Central memory CD4-positive, alpha-beta T cell (primary cell): ENCODE results near the gene DCXR.
A peak's percentile ranks its signal among the peaks of the same experiment; 100 is the strongest.

ENCODE experiments used
- DNase-seq: peaks from one replicate; pipeline ENCODE4 v3.0.0; 2022
- total RNA-seq, 3 experiments: gene quantifications; one replicate each; lab custom pipeline; 2026; lab: John Stamatoyannopoulos, UW

The DCXR gene
- total RNA-seq: 15.8 to 20.5 (median 19.2) reads per million in 3 experiments

DNA sequence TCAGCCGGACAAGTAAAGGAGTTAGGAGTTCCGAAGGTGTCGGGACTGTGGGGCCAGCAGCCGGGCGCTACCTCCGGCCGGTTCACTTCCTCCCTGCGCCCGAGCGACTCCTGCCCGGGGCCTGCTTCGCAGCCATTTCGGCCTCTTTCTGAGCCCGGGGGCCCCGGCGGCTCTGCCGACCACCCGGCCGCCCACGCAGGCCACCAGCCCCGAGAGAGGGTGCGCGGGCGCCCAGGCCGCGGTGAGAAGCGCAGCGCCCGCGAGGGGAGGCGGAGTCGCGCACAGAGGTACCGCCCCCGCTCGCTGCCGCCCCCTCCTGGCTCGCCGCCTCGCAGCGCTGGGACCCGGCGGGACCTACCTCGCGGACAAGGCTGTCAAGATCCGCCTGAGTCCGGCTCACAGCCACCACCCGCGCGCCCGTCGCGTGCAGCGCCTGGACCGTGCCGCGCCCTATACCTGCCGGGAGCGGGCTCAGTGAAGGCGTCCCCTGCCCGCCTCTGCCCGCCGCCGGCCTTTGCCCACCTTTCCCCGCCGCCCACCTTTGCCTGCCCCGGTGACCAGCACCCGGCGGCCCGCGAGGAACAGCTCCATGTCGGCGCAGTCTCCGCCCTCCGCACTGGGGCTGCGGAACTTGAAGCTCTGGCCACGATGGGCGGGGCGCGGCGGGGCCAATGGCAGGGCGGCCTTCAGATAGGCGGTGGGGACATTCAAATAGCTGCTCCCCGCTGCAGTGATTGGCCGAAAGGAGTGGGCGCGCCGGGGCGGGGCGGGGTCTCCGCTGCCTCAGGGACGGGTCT lies at the start of gene DCXR:
DCXR (minus strand) TSS at position 606 of the 797 bp plus-strand sequence; CDS start at position 591, 15 bp downstream.
- peak; percentile 93 for DNase-seq

DNA sequence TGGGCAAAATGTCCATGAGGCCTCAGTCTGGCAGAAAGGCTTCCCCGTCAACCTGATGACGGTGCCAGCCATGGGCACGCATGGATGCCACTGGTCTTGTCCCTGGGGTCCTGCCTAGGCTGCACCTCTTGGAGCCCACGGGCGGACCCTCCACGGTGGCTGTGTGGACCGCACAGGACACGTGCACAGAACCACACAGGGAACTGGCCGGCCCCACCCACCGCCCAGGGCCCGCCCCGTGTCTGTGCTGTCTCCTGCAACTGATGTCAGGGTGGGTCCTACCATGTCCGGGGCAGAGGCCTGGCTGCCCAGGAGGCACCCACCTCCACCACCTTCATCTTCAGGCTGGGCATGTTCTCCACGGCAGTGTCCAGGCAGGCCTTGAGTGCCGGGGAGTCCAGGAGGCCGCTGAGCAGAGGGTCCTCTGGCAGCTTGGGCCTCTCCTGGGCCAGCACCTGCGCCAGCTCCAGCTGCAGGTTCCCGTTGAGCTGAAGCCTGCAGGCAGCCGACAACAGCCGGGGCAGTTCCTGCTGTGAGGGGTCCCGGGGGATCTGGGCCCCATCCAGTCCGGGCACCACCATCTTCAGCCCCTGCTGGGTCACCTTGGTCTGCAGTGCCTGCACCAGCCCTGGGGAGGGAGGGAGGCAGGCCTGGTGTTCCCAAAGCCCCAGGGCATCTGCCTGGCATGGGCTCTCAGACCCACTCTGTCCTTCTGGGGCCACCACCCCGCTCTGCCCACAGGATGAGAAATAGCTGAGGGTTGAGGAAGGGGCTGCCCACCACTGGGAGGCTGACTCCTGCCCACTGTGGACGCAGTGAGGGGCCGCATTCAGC lies 48.7 kb upstream of the DCXR start:
- DNase-seq: no peak

DNA sequence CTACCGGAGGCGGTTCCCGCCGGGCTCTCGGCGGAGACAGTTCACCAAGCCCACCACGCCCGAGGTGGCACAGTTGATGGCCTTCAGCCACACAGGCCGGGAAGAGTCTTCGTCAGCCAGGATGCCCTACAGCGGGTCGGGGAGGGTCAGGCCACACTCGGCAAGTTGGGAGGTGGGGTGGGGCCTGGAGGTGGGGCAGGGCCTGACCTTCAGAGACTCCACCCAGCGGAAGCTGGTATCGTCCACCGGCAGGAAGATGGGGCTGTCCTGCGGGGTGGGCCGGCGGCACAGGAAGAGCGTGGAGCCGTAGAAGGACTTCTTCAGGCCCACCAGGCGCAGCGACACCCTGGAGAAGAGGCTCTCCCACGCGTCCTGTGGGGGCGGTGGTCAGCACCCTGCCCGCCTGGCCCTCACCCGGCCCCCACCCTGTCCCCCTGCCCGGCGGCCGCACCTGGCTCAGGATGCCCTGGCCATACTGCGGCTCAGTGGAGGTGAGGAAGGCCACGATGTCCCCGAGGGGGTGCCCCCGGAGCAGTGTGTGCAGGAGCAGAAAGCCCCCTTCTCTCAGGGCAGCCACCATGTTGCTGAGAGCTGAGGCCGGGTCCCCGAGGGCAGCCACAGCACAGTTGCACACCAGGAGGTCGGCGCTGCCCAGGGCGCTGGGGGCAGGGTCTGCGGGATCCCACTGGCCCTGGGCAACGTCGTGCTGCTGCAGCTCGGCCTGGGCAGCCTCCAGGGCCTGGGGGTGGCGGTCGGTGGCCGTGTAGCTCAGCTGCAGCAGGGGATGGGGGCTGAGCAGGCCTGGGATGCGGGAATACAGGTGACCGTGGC lies 47.7 kb upstream of the DCXR start:
- no peak for DNase-seq

DNA sequence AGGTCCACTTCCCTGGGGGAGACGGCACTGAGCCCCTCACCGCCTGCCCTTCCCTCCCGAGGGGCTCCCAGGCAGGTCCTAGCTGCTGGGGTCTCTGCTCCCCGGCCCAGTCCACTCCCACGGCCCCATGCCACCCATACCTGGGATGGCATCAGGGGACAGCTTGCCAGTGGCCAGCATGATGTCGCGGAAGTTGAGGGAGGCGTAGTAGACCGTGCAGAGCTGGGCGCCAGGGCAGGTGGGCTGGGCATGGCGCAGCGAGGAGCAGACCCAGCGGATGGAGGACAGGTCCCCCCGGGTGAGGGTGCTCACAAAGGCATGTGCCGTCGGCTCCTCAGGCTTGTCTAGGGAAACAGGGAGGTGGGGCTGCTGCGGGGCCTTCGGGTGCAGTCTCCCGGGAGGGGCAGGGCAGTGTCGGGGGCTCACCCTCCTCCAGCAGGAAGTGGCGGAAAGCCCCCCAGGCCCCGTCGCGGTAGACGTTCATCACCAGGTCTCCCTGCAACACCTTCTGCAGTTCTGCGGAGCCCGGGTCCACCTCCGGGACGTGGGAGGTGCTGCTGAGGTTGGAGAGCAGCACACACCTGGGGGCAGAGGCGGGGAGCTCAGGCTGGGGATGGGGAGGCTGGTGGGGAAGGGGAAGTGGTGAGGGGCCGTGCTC lies 47.0 kb upstream of the DCXR start:
- no peak for DNase-seq

DNA sequence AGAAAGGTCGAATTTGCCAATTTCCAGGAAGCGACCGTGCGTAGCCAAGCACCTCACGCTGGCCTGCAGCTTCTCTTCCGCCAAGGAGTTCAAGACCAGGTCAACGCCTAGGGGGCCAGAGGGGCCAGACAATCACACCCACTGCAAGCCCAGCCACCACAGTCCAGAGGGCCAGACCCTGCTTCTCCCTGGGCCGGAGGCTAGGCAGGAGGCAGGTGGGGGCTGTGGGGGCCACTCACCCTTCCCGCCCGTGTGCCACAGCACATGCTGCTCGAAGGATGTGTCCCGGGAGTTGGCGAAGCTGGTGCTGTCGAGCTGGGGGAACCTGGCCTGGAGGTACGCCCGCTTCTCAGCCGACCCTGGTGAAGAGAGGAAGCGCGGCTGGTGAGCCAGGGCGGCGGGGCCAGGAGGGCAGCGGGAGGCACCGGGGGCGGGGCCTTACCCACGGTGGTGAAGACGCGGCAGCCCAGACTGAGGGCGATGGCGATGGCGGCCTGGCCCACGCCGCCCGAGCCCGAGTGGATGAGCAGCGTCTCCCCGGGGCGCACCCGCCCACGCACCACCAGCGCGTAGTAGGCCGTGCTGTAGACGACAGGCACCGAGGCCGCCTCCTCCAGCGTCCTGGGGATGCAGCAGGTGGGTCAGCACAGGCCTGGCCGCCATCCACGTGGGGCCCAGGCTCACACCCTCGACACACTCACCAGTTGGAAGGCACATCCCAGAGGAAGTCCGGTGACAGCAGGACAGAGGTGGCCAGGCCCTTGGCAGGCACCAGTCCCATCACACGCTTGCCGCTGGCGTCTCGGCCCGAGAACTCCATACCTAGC lies 46.2 kb upstream of the DCXR start:
- no peak for DNase-seq

DNA sequence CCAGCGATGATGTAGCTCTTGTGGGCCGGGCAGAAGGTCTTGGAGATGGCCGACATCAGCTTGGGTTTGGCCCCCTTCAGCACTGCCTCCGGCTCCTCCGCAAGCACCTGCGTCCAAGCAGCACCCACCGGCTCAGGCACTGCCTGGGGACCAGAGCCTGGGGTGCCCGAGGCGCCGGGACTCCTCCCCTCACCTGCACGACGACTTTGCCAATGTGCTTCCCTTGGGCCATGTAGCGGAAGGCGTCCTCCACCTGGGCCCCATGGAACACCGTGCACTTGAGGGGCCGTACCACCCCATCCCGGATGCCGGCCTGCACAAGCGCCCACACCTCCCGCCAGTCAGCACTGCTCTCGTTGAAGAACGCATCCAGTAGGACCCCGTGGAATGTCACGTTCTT lies 45.5 kb upstream of the DCXR start:
- no peak for DNase-seq

DNA sequence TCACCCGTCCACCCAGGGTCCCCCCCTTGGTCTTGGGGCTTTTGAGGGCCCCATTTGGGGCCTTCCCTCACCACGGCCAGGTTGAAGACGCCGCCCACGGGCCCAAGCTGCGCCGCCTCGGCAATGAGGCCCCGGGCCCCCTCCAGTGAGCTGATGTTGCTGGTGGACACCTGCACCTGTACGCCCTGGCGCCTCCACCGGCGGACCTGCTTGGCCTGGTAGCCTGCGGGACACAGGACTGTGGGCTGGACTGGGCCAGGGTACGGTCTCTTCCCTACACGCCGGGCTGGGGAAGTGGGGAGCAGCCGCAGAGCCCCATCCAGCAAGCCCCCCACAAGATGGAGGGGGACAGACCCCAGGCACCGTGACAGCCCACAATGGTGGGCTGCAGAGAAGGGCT lies 45.0 kb upstream of the DCXR start:
- DNase-seq: no peak

DNA sequence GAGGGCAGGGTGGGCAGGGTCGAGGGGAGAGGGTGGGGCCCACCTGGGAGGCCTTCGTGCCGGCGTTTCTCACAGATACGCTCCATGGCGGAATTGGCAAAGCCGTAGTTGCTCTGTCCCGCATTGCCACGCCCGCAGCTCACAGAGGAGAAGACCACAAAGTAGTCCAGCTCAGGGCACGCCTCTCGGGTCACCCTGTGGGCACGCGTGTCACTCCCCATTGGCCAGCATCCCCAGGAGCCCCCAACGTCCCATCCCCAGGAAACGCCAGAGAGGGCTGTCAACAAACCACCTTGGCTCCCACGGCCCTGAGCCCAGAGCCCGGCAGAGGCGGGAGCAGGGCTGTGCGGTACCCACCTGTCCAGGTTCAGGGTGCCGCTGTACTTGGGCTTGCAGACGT lies 44.5 kb upstream of the DCXR start:
- DNase-seq: no peak

DNA sequence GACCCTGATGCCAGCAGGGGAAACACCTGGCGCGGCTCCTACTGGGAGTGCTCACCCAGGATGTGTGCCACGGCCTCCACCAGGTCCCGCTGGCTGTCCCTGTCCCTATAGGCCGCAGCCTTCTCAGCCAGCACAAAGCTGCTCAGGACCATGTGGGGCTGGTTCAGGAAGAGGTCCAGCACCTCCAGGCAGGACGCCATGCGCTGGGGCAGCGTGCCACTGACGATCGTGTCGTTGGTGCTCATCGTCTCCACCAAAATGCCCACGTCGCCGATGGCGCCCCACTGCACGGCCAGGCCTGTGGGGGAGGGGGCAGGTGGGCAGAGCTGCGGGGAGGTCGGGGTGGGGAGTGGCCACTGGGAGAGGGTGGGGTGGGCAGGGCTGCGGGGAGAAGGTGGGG lies 44.0 kb upstream of the DCXR start:
- DNase-seq: no peak

DNA sequence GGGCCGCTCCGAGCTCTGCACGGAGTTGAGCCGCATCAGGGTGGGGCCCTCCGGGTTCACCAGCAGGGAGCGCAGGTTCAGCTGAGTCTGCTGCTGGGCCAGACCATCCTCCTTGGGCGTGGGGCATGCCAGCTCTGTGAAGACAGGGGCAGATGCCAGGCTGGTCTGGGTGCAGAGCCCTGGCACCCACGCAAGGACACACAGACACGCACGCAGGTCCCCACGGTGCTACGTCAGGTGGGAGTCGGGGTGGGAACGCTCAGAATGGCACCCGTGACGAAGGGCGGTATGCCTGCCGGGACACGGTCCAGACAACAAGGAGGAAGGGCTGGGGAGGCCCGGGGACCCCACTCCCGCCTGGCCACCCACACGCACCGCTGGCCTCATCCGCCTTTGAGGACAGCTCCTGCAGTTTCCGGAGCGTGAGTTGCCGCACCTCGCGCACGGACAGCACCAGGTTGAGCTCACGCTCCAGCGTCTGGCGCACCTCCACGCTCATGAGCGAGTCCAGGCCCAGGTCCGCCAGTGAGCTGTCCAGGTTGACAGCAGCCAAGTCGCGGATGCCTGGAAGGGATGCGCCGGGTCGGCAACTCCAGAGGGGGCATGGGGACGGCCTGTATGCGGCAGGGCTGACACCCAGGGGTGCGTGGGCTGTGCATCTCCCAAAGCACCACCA lies 43.4 kb upstream of the DCXR start:
- no peak for DNase-seq

DNA sequence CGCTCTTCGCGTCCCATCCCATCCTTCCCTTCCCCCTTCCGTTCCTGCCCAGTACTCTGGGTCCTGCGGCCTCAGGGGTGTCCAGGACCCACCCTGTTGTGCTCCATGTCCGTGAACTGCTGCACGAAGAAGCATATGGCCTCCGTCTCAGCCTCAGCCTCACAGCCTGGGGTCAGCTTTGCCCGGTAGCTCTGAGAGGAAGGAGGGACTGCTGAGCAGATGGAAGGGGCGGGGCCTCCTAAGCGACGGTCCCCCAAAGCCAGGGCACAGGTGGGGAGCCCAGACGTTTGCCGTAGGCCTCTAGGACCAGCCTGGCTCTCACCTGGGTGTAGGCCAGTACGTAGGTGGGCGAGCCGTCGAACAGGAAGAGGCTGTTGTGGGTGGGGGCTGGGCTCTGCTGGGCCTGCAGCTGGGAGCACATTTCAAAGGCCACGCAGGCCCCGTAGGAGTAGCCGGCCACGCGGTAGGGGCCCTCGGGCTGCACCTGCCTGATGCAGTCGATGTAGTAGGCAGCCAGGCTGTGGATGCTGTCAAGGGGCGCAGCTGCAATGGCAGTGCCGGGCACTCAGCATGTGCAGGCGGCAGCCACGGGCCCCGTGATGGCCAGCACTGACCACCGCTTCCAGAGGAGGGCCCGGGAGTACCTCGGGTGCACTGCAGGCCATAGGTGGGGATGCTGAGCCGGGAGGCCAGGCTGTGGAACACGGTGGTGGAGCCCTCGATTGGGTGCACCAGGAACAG lies 42.7 kb upstream of the DCXR start:
- no peak for DNase-seq

DNA sequence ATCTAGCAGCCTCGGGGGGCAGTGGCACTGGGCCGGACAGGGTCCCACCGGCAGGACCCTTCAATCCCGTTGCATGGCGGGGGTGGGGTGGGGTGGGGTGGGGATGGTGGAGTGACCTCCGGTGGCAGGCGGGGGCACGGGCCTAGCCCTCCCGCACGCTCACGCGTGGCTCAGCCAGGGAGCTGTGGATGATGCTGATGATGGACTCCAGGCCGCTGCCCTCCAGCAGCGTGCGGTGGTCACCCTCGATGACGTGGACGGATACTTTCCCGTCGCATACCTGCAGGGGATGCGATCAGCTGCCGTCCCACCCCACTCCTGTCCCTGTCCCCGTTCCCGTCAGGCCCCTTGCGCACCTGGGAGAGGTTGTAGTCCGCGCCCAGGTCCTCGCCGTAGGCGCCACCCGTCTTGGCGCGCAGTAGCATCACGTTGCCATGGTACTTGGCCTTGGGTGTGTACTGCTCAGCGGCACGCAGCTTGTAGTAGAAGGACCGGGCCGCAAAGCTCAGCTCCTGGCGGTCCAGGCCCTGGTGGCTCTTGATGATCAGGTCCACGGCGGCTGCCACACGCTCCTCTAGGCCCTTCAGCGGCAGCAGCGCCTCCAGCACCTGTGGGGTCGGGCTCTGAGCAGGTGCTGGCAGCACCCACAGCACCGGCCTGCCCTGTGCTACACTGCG lies 41.6 kb upstream of the DCXR start:
- DNase-seq: no peak

DNA sequence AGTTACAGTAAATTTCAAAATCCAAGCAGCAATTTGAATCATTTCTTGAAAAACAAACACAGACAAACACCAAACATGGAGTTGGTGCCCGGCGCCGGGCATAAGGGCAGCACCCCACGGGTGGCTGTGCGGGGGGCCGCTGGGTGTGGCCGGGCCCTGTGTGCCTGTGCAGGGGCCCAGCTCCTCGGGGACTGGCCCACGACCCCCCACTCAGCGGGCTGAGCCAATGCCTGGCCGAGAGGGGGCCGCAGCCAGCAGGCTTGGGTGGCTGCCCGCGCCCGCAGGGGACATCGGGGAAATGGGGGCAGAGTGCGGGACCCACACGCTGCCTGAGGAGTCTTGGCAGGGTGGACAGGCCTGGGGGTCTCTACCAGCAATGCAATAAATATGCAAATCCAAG lies 40.9 kb upstream of the DCXR start:
- no peak for DNase-seq

DNA sequence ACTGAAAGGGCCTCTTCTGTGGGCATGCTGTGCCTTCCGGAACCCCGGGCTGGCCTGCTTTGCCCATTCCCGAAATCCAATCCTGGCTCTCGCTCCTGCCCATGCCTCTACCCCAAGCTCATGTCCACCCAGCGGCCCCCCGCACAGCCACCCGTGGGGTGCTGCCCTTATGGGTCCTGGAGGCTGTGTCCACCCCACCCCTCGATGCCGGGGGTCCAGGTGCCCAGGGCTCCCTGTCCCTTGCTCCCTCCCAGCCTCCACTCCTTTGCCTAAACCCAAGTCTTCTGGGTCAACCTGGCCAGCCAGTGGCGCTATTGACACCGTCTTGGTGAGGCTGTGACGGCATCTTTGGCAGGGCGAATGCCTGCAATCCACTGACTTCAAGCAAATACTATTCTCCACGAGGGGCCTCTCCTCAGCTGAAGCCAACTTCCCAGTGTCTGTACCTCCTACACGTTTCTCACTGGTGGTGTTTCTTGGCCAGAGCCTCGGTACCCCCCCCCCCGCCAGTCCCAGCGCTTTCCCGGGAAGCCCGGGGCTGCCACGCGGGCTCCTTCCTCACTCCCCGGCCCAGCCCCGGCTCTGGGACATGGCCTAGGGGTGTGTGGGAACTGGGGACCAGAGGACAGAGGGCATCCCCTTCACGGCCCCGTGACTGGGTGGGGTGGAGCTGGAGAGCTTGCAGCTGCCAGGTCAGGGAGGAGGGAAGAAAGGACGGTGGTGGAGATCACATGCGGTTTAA lies 40.3 kb upstream of the DCXR start:
- DNase-seq: no peak

DNA sequence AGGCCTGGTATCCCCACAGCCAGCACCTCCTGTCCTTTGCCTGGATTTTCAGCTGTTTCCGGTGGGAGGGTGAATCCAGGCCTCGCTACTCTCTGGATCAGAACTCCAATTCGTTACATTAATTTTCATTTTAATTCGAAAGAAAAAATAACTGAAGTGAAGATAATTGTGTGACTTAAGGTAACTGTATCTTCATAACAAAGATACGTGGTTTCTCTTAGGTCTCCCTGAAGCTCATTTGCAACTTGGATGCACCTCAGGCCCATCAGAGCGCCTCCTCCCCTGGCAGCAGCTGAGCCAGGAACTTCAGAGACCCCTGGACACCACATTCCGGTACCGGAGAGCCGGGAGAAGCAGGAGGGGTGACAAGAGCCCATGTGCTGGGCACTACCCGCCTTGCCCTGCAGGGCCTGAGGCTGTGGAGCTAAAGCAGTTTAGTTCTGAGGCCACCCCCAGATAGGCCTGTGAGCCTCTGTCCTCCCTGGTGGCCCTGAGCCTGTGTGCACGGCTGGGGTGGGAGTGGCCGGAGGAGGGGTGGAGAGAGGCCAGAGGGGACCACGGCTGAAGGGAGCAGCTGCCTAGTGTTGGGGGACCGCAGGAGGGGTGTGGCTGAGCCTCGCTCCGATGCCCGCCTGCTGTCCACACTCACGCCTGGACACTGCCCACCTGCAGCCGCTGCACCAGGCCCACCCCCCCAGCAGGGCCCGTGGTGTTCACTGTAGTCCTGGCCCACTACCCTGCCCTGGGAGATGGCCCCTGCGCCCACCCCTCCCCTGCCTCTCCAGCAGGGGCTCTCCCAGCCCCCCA lies 39.5 kb upstream of the DCXR start:
- no peak for DNase-seq

DNA sequence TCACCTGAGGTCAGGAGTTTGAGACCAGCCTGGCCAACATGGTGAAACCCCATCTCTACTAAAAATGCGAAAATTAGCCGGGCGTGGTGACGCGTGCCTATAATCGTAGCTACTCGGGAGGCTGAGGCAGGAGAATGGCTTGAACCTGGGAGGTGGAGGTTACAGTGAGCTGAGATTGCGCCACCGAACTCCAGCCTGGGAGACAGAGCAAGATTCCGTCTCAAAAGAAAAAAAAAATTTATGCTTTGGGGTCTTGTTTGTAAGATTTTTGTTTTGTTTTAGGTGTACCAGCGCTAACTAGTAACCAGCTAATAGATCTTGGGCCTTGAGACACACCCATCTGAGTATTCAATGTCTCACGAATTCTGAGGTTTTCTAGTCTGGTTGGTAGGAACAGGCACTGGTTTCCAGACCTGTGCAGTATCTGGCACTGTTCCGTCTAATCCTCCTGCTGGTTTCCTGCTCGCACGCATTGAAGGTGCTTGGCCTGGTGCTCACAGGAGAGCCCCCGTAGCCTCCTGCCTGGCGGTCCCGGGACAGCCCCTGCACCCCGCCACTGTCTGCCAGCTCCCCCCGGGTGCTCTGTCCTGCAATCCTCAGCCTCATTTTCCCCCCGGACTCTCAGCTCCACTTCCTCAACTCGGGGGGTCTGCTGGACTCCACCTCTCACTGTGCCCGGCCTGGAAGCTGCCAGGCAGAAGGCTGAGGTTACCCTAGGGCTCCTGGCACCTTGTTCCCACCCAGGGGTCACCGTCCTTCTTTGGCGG lies 38.7 kb upstream of the DCXR start:
- no peak for DNase-seq

DNA sequence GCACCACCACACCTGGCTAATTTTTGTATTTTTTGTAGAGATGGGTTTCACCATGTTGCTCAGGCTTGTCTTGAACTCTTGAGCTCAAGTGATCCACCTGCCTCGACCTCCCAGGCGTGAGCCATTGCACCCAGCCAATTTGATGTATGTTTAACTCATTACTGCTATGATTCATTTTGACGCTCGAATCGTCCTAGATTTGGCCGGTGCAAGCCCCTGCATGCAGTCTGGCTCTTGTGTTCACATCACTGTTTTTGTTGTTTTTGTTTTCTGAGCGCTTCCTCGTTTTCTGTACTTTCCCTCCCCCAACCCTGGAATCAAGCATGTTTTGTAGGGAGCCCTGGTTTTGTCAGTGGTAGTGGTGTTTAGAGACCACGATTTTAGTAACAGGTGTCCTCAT lies 35.9 kb upstream of the DCXR start:
- DNase-seq: no peak
